GM19193 (cell line): Measurements from ENCODE around the gene HLA-DPB1.

Experiments used
- POLR2A ChIP-seq: IDR thresholded peaks from 4 replicates; pipeline ENCODE4 v1.6.1; 2011; ENCODE audit not compliant: insufficient read depth, insufficient read length; ENCODE audit errors: extremely low read depth

The HLA-DPB1 gene

GRCh38 chr6:33064723-33065122 is 11.1 kb upstream of the HLA-DPB1 start:
- TF ChIP-seq POLR2A = no peak

- TF ChIP-seq POLR2A = no peak
These were observed 10.5 kb upstream of the HLA-DPB1 start for GRCh38 chr6:33065312-33065711.

GRCh38 chr6:33066917-33067521 is 8.8 kb upstream of the HLA-DPB1 start:
- TF ChIP-seq POLR2A = no peak

- TF ChIP-seq POLR2A = no peak
These were observed 6.6 kb upstream of the HLA-DPB1 start for GRCh38 chr6:33069021-33069738.

- no peak for TF ChIP-seq POLR2A
These were observed 4.9 kb upstream of the HLA-DPB1 start for GRCh38 chr6:33070909-33071308.

GRCh38 chr6:33071569-33071968 is 4.2 kb upstream of the HLA-DPB1 start:
- TF ChIP-seq POLR2A = no peak

- TF ChIP-seq POLR2A = no peak
These were observed 3.2 kb upstream of the HLA-DPB1 start for GRCh38 chr6:33072508-33073100.

GRCh38 chr6:33073431-33073871 is 2.3 kb upstream of the HLA-DPB1 start, which contains the start of gene HLA-DPA1:
Gene HLA-DPA1, minus strand, starts transcription at chr6:33073649.
- peak; percentile 98 for TF ChIP-seq POLR2A

GRCh38 chr6:33075208-33075567 is 602 bp upstream of the HLA-DPB1 start:
- no peak for TF ChIP-seq POLR2A

- TF ChIP-seq POLR2A = no peak
These were observed 680 bp downstream of the HLA-DPB1 start for GRCh38 chr6:33076406-33076934.

- no peak for TF ChIP-seq POLR2A
These were observed 2.1 kb downstream of the HLA-DPB1 start for GRCh38 chr6:33077908-33078307.

GRCh38 chr6:33078442-33078841 is 2.7 kb downstream of the HLA-DPB1 start:
- no peak for TF ChIP-seq POLR2A

GRCh38 chr6:33078919-33079521 is 3.2 kb downstream of the HLA-DPB1 start:
- TF ChIP-seq POLR2A = no peak

GRCh38 chr6:33079580-33079979 is 3.8 kb downstream of the HLA-DPB1 start:
- TF ChIP-seq POLR2A = no peak
